Ascending aorta (tissue), 2 donors: ENCODE measurements around the gene SLC25A6. TPM values are rescaled to one million over a fixed set of nuclear protein-coding genes. Genes with fewer than 3 reads are reported as not detected.

Experiments used
- DNase-seq, 2 donors: peaks; one replicate each; pipeline ENCODE4 v3.0.0-alpha.2; 2019; ENCODE audit warnings: low spot score in 2 of 2
- H3K27ac ChIP-seq, 2 donors: fragments of 200-600 bp; sonication (generic); one replicate each; pipeline ENCODE4 v1.5.1; 2016 to 2017; ENCODE audit warnings: mild to moderate bottlenecking in 1 of 2
- H3K27me3 ChIP-seq: fragments of 200-600 bp; sonication (generic); one replicate; pipeline ENCODE4 v1.5.1; 2017
- H3K36me3 ChIP-seq, 2 donors: fragments of 200-600 bp; sonication (generic); one replicate each; pipeline ENCODE4 v1.5.1; 2016
- H3K4me1 ChIP-seq, 2 donors: fragments of 200-600 bp; sonication (generic); one replicate each; pipeline ENCODE4 v1.5.1; 2016 to 2017; ENCODE audit warnings: mild to moderate bottlenecking in 1 of 2
- H3K4me3 ChIP-seq, 2 donors: fragments of 200-600 bp; sonication (generic); one replicate each; pipeline ENCODE4 v1.5.1; 2016 to 2017; ENCODE audit warnings: mild to moderate bottlenecking in 1 of 2
- H3K9me3 ChIP-seq, 2 donors: fragments of 200-600 bp; sonication (generic); one replicate each; pipeline ENCODE4 v1.5.1; 2016
- CTCF ChIP-seq, 3 experiments: fragments of 200-600 bp in 2 of 3; fragments of 450-650 bp in 1 of 3; sonication (generic) in 2 of 3; IDR thresholded peaks; one replicate each; pipeline ENCODE4 v1.5.1; 2016 to 2019; ENCODE audit warnings: antibody characterized with exemption in 3 of 3, mild to moderate bottlenecking in 1 of 3, moderate library complexity in 1 of 3
- intact Hi-C: fragments of 100-400 bp; cut with DNase I; formaldehyde crosslinking; loops from one replicate; pipeline ENCODE4 v1.15.1; 2023
- total RNA-seq: library from RNA; depleted of rRNA; stranded (reverse); fragments of >200 nt; gene quantifications from one replicate; pipeline ENCODE4 v1.1.0, GENCODE V29; 2016

The SLC25A6 gene
- total RNA-seq, 1 donor from 2014 or later: 535 TPM

- no peak for DNase-seq
- Histone ChIP-seq H3K4me3 (no peak overlapping the region), H3K27me3 (no peaks in the 10 kb centered on the region), H3K27ac (no peak overlapping the region), H3K9me3 (peaks cover 6 to 14% of the 10 kb centered on the region in 2 donors), H3K4me1 (no peaks in the 10 kb centered on the region), H3K36me3 (peaks cover 52 to 75% of the 10 kb centered on the region in 2 donors)
- intact Hi-C loops: no loop called here
- TF ChIP-seq CTCF (IDR thresholded peaks at IDR 0.05): no peak
These were observed 26.2 kb upstream of the SLC25A6 start for GRCh38 chrX:1417921-1418771.

GRCh38 chrX:1416965-1417760 is 25.2 kb upstream of the SLC25A6 start:
- H3K9me3 ChIP-seq: peaks cover 0 to 7% of the 10 kb centered on the region in 2 donors
- no peak for TF ChIP-seq CTCF (IDR thresholded peaks at IDR 0.05)
- H3K27ac ChIP-seq: no peak overlapping the region
- DNase-seq: no peak
- H3K4me3 ChIP-seq: no peak overlapping the region
- no peaks in the 10 kb centered on the region for H3K27me3 ChIP-seq
- peaks cover 49 to 75% of the 10 kb centered on the region in 2 donors for H3K36me3 ChIP-seq
- H3K4me1 ChIP-seq: no peaks in the 10 kb centered on the region
- intact Hi-C loops: no loop called here

- Histone ChIP-seq H3K4me1 (no peaks in the 10 kb centered on the region), H3K27ac (no peak overlapping the region), H3K9me3 (peaks cover 0 to 4% of the 10 kb centered on the region in 2 donors), H3K36me3 (peaks cover 41 to 74% of the 10 kb centered on the region in 2 donors), H3K27me3 (no peaks in the 10 kb centered on the region), H3K4me3 (no peak overlapping the region)
- intact Hi-C loops: no loop called here
- no peak for DNase-seq
- no peak for TF ChIP-seq CTCF (IDR thresholded peaks at IDR 0.05)
These were observed 24.4 kb upstream of the SLC25A6 start for GRCh38 chrX:1416327-1416784.

- Histone ChIP-seq H3K27me3 (no peaks in the 10 kb centered on the region), H3K9me3 (no peaks in the 10 kb centered on the region), H3K4me1 (no peaks in the 10 kb centered on the region), H3K36me3 (peaks cover 21 to 49% of the 10 kb centered on the region in 2 donors), H3K27ac (no peak overlapping the region), H3K4me3 (no peak overlapping the region)
- intact Hi-C loops: no loop called here
- no peak for TF ChIP-seq CTCF (IDR thresholded peaks at IDR 0.05)
- DNase-seq: no peak
These were observed 20.7 kb upstream of the SLC25A6 start for GRCh38 chrX:1412551-1413161.

- no peak for TF ChIP-seq CTCF (IDR thresholded peaks at IDR 0.05)
- intact Hi-C loops: no loop called here
- Histone ChIP-seq H3K27me3 (no peaks in the 10 kb centered on the region), H3K4me3 (no peak overlapping the region), H3K9me3 (no peaks in the 10 kb centered on the region), H3K27ac (no peak overlapping the region), H3K36me3 (peaks cover 30 to 57% of the 10 kb centered on the region in 2 donors), H3K4me1 (no peaks in the 10 kb centered on the region)
- no peak for DNase-seq
These were observed 19.4 kb upstream of the SLC25A6 start for GRCh38 chrX:1411326-1411725.
